HepG2 (cell line): ENCODE data around the gene CALHM5. TPM values are rescaled to one million over a fixed set of nuclear protein-coding genes. Genes with fewer than 3 reads are reported as not detected.
A peak's percentile ranks its signal among the peaks of the same experiment; 100 is the strongest.

Experiments
- AHDC1 ChIP-seq: sonication (generic); formaldehyde crosslinking; IDR thresholded peaks from 2 replicates; pipeline ENCODE4 v1.5.1; 2020; ENCODE audit warnings: mild to moderate bottlenecking, missing genetic modification reagents, borderline replicate concordance
- ATF3 ChIP-seq: sonication (generic); formaldehyde crosslinking; IDR thresholded peaks from 2 replicates; pipeline ENCODE4 v1.4.0; 2020; ENCODE audit warnings: missing genetic modification reagents
- HMGXB3 ChIP-seq: sonication (generic); formaldehyde crosslinking; IDR thresholded peaks from 2 replicates; pipeline ENCODE4 v1.4.0; 2020; ENCODE audit warnings: missing genetic modification reagents, borderline replicate concordance
- LBX2 ChIP-seq: sonication (generic); formaldehyde crosslinking; IDR thresholded peaks from 2 replicates; pipeline ENCODE4 v1.5.0; 2020; ENCODE audit warnings: missing genetic modification reagents, mild to moderate bottlenecking, borderline replicate concordance
- NCOA5 ChIP-seq: sonication (generic); formaldehyde crosslinking; IDR thresholded peaks from 2 replicates; pipeline ENCODE4 v1.4.0; 2020; ENCODE audit warnings: missing genetic modification reagents
- NR1H2 ChIP-seq: sonication (generic); formaldehyde crosslinking; IDR thresholded peaks from 2 replicates; pipeline ENCODE4 v1.8.1; 2022; ENCODE audit warnings: low read depth, missing genetic modification reagents, borderline replicate concordance
- PTBP1 ChIP-seq: fragments of 200-400 bp; formaldehyde crosslinking; IDR thresholded peaks from 2 replicates; pipeline ENCODE4 v1.6.1; 2018; ENCODE audit warnings: low read length, low read depth; ENCODE audit not compliant: poor library complexity, severe bottlenecking
- REXO4 ChIP-seq: sonication (generic); formaldehyde crosslinking; IDR thresholded peaks from 2 replicates; pipeline ENCODE4 v1.8.0; 2022; ENCODE audit warnings: missing genetic modification reagents, mild to moderate bottlenecking, borderline replicate concordance
- RFX3 ChIP-seq: IDR thresholded peaks from 2 replicates; pipeline ENCODE4 v1.6.1; 2016; ENCODE audit warnings: missing biosample characterization, missing genetic modification reagents
- SOX5 ChIP-seq: IDR thresholded peaks from 2 replicates; pipeline ENCODE4 v1.6.1; 2016; ENCODE audit warnings: borderline replicate concordance
- TARDBP ChIP-seq: sonication (generic); formaldehyde crosslinking; IDR thresholded peaks from 2 replicates; pipeline ENCODE4 v1.8.0; 2022; ENCODE audit warnings: mild to moderate bottlenecking, missing genetic modification reagents
- ZEB1 ChIP-seq: IDR thresholded peaks from 2 replicates; pipeline ENCODE4 v1.6.1; 2012; ENCODE audit warnings: mild to moderate bottlenecking, low read depth, inconsistent platforms; ENCODE audit not compliant: insufficient replicate concordance
- ZFP36L2 ChIP-seq: sonication (generic); formaldehyde crosslinking; IDR thresholded peaks from 2 replicates; pipeline ENCODE4 v1.4.0; 2020; ENCODE audit warnings: missing genetic modification reagents
- ZNF225 ChIP-seq: sonication (generic); formaldehyde crosslinking; IDR thresholded peaks from 2 replicates; pipeline ENCODE4 v1.4.0; 2020; ENCODE audit warnings: mild to moderate bottlenecking, missing genetic modification reagents
- ZNF446 ChIP-seq: sonication (generic); formaldehyde crosslinking; IDR thresholded peaks from 2 replicates; pipeline ENCODE4 v1.5.0; 2020; ENCODE audit warnings: mild to moderate bottlenecking, missing genetic modification reagents
- ZNF530 ChIP-seq: sonication (generic); formaldehyde crosslinking; IDR thresholded peaks from 2 replicates; pipeline ENCODE4 v1.5.0; 2020; ENCODE audit warnings: low read depth, mild to moderate bottlenecking, missing genetic modification reagents
- ZNF557 ChIP-seq: sonication (generic); formaldehyde crosslinking; IDR thresholded peaks from 2 replicates; pipeline ENCODE4 v1.4.0; 2020; ENCODE audit warnings: missing genetic modification reagents
- polyA plus RNA-seq, 8 experiments: library from polyadenylated mRNA; depleted of rRNA in 3 of 8; stranded (reverse) in 7 of 8; unstranded in 1 of 8; fragments of >200 nt; fragmentation: Illumina TruSeq in 4 of 8; extraction: Trizol in 4 of 8; gene quantifications; 2 replicates each; pipeline versions ENCODE4 v1.2.1 to v1.2.3, GENCODE V29; 2011 to 2016; ENCODE audit warnings: low read depth in 4 of 8, missing spikeins in 1 of 8, mixed read lengths in 1 of 8; ENCODE audit not compliant: insufficient read depth in 1 of 8
- total RNA-seq, 5 experiments: library from RNA; depleted of rRNA; stranded (reverse); fragments of >200 nt; fragmentation: Illumina TruSeq; extraction: Trizol; gene quantifications; 2 replicates each; pipeline ENCODE4 v1.2.3, GENCODE V29; 2016; ENCODE audit warnings: low read depth in 1 of 5

CALHM5 gene
- total and polyA plus RNA-seq, 2 of the 13 experiments (the other 11 are each of a cell fraction or from before 2014, with no cell fraction given): not detected

GRCh38 chr6:116570856-116571682 lies 59.6 kb downstream of the CALHM5 start, which contains the start of gene RWDD1 (continued):
- TF ChIP-seq HMGXB3 (CRISPR knock-in tag) (peak; percentile 93; the same call in 1 of the 2 replicates), AHDC1 (CRISPR knock-in tag) (peak; percentile 43; the same call in 1 of the 2 replicates), LBX2 (CRISPR knock-in tag) (peak; percentile 48; the same call in 1 of the 2 replicates), ZEB1 (no peak), ZNF530 (CRISPR knock-in tag) (no peak), NR1H2 (peak; percentile 74; the same call in 1 of the 2 replicates), PTBP1 (no peak), TARDBP (CRISPR knock-in tag) (peak; percentile 100), RFX3 (CRISPR knock-in tag) (no peak), ZFP36L2 (peak; percentile 67; the same call in 1 of the 2 replicates), ZNF225 (CRISPR knock-in tag) (peak; percentile 88; the same call in 1 of the 2 replicates), SOX5 (CRISPR knock-in tag) (peak; percentile 75), ZNF446 (CRISPR knock-in tag) (peak; percentile 71), ATF3 (CRISPR knock-in tag) (no peak; the same call in 1 of the 2 replicates), NCOA5 (CRISPR knock-in tag) (no peak), ZNF557 (CRISPR knock-in tag) (0 out of 2 replicates have a peak, but pooled peaks have one; percentile 59), REXO4 (CRISPR knock-in tag) (no peak; the same call in 1 of the 2 replicates)
